ENCODE data around the gene PRRT3.
A peak's percentile ranks its signal among the peaks of the same experiment; 100 is the strongest.
"Not testable (repeated sequence)": the region's sequence is repeated elsewhere in the genome, so short reads cannot be mapped to it uniquely, and the experiment has no call there.

PRRT3 gene

DNA sequence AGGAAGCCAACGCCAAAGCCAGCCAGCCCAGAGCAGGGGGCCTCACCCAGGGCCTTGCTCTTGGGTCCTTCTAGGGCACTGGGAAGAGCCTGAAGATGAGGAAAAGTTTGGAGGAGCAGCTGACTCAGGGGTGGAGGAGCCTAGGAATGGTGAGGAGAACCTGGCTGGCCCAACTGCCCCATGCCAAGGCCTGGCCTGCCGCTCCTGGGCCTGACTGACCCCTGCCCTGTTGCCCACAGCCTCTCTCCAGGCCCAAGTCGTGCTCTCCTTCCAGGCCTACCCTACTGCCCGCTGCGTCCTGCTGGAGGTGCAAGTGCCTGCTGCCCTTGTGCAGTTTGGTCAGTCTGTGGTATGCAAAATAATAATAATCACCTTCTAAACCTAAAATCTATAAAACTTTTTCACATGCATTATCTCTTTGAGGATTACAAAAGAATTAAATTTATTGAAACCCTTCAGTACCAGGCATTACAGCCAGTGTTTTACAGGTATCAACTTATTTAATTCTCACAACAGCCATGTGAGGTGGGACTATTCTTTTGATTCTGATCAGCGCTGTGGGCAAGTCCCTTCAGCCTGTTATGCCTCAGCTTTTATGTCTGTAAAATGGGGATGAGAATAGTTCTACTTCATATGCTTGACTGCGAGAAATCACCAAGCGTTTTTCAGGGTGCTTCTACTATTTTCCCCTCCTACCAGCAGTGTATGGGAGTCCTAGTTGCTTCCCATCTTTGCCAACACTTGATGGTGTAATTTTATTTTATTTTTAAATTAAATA lies 33.8 kb downstream of the PRRT3 start:
- DNase-seq = no peak

DNA sequence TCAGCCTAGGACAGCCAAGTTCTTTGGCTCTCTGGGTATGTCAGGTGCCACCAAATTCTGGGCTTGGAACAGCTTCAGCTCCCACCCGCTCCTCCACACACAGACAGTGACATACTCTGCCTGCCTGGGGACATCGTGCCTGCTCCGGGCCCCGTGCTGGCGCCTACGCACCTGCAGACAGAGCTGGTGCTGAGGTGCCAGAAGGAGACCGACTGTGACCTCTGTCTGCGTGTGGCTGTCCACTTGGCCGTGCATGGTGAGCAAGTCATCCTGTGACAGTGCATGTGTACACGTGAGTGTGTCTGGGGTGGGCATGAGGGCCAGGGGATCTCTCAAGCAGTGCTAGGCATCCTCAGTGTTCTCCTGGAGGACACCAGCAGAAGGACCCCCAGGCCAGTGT lies 34.4 kb downstream of the PRRT3 start:
- no peak for DNase-seq

DNA sequence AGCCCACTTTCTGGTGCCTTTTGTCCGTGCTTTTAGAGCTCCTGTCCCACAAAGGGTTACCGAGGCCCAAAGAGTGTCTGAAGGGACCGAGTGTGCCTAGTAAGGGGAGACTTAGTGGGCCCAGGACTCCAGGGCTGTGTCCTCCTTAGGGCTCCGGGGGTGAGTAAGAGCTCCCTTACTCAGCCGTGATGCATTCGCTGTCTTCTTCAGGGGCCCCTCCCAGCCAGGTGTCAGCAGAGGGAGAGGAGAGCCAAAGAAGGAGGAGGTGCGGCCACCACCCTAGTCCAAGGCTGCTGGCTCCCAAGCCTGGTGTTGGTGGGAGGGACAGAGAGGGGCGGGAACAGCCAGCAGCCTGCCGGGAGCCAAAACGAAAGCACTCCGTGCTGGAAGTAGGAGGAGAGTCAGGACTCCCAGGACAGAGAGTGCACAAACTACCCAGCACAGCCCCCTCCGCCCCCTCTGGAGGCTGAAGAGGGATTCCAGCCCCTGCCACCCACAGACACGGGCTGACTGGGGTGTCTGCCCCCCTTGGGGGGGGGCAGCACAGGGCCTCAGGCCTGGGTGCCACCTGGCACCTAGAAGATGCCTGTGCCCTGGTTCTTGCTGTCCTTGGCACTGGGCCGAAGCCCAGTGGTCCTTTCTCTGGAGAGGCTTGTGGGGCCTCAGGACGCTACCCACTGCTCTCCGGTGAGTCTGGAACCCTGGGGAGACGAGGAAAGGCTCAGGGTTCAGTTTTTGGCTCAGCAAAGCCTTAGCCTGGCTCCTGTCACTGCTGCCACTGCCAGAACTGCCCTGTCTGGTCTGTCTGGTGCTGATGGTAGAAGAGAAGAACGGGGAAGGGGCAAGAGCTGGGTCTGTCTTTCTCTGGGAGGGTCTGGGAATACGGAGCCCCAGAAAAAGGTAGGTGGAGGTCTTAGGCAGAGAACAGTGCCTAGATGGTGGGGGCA lies 35.2 kb downstream of the PRRT3 start, which contains the start of gene IL17RC:
Gene IL17RC, plus strand, starts transcription at position 365 of the 947 bp plus-strand sequence. Its CDS starts 218 bp downstream, at position 583.
- DNase-seq = peak in 43 of 51 donors; percentile 8 to 80 (median 49)

DNA sequence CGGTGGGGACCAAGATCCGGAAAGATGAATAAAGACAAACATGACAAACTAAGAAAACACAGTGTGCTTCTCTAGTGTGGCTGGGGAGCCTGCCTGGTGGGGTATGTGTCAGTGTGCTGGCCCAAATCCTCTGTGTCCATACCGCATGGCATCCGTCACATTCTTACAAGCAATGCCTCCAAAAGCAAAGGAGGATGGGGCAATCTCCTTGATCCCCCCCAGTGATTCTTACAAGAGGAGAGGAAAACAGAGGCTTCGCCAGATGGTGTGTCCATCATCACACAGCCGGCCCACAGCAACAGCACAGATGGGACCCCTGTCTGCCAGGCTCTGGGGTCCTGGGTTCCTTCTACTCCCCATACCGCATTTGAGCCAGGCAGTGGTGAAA lies 35.9 kb downstream of the PRRT3 start:
- DNase-seq = peak in 2 of 51 donors; percentile 34 to 57

DNA sequence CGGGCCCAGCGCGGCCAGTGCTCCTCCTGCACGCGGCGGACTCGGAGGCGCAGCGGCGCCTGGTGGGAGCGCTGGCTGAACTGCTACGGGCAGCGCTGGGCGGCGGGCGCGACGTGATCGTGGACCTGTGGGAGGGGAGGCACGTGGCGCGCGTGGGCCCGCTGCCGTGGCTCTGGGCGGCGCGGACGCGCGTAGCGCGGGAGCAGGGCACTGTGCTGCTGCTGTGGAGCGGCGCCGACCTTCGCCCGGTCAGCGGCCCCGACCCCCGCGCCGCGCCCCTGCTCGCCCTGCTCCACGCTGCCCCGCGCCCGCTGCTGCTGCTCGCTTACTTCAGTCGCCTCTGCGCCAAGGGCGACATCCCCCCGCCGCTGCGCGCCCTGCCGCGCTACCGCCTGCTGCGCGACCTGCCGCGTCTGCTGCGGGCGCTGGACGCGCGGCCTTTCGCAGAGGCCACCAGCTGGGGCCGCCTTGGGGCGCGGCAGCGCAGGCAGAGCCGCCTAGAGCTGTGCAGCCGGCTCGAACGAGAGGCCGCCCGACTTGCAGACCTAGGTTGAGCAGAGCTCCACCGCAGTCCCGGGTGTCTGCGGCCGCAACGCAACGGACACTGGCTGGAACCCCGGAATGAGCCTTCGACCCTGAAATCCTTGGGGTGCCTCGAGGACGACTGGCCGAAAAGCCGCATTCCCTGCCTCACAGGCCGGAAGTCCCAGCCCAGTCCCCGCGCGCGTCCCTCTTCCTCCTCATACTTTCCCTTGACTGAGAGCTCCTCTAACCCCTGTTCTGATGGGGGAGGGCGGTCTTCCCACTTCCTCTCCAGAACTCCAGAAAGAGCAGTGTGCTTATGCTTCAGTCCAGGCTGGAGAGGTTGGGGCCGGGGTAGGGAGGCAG lies 36.7 kb downstream of the PRRT3 start:
- peak in 46 of 51 donors; percentile 11 to 74 (median 50) for DNase-seq

DNA sequence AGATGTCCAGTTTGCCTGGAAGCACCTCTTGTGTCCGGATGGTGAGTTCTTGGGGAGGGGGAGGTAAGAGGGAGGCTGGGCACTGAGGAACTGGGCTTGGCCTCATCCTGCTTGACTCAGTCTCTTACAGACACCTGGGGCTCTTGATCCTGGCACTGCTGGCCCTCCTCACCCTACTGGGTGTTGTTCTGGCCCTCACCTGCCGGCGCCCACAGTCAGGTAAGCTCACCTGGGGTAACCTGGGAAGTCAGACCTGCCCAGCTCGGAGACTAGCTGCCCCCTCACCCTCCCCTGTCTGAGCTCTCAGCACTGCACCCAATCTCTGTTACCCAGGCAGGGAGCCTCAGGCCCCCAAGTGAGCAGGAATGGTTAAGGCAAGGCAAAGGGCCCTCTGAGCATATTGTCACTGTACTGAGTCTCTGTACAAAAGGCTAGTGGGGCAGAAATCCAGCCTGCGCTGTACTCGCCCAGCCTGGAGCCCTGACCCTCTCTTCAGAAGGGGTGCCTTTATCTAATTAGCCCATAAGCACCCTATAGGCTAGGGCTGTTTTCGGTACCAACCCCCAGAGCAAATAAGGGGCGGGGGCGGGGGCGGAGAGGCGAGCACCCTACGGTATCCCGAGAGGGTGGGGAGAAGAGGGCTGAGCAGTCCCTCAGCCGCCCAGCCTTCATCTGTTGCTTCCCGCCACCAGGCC lies 37.5 kb downstream of the PRRT3 start:
- peak in 1 of 51 donors; percentile 41 for DNase-seq

DNA sequence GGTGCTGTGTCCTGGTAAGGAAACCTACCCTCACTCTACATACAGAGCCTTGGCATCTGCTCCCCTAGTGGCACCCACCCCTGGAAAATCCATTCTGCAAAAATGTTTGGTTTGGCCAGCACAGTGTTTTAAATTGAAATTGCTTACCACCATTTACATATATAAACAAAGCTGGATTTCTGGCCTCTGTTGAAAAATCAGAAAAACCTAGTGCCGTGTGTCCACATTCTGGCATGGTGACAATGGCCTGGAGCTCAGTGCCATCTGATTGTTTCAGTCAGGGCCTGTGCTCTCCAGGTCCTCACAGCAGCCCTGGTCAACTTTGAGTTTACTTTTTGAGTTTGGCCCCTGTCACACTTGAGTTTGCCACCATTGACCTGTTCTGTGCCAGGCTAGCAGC lies 38.2 kb downstream of the PRRT3 start:
- DNase-seq = no peak

DNA sequence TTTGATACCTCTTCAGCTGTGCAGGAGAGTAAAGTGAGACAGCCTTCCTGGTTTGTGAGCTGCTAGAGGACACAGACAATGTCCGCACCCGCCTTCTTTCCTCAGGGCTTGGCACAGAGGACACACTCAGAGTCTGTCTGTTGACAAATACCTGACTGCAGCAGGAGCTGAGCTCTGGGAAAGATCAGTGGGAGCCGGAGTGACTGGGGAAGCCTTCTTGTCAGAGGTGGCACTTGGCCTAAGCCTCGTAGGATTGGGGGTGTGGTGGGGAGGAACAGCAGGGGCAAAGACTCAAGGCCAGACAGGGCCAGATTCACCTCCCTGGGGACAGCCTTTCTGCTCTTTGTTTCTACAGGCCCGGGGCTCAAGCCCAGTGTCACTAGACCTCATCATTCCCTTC lies 38.6 kb downstream of the PRRT3 start:
- DNase-seq = no peak

DNA sequence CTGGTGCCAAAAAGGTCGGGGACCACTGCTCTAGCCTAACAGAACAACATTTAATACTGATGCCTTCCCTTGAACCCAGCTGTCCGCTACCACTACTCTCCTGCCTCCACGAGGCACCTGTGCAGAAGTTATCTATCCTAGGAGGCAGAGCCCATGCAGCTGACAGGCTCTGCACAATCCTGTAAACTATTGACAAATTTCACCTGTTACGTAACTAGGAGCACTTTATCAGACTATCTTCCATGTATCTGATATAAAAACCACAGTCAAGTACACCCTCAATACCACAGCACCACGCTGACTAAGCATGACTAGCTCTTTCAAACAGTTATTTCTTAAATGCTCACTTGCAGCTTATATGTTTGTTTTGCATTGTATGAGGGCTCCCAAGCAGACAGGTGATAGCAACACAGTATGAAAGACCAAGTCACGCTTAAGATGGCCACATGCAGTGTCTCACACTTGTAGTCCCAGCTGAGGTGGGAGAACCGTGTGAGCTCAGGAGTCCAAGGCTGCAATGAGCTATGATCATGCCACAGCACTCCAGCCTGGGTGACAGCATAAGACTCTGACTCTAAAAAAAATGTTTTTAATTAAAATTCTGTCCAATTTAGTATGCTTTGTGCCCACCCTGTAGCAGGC lies 39.8 kb downstream of the PRRT3 start:
- no peak for DNase-seq

DNA sequence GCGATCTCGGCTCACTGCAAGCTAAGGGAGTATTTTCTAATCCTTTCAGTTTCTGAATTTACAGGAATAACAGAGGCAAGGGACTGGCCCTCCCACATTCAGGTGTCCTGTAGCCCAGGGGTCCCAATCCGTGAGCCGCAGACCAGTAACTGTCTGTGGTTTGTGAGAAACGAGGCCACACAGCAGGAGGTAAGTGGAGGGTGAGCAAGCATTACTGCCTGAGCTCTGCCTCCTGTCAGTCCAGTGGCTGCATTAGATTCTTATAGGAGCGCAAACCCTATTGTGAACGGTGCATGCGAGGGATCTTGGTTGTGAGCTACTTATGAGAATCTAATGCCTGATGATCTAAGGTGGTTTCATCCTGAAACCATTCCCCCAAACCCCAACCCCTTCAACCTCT lies 40.3 kb downstream of the PRRT3 start:
- DNase-seq = no peak

DNA sequence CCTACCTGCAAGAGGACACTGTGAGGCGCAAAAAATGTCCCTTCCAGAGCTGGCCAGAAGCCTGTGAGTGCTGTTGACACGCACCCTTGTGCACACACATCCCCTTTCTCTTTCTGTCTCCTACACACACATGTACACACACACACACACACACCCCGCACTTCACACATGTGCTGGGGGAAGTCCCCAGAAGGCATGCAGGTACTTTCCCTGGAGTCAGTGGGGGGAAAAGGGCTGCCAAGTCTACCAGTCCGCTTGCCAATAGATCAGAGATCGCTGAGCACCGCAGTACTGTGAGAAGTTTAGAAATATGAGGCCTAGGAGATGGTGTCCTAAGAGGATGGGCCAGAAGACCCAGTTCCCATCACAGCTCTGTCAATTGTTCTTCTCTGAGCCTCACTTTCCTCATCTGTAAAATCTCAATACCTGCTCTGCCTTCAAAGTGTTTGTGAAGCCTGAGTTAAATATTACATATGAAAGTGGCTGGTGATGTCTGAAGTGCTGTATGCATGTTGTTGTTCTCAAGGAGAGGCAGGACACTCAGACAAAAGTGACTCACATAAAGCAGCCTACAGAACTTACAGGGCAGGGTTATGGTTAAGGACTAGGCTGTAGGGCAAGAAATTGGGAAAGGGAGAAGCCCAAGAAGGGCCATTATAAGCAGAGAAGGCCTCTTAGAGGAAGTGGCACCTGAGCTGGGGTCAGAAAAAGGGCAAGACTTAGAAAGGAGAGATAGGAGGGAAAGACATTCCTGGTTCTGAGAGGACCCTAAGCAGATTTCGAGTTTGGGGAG lies 42.8 kb downstream of the PRRT3 start:
- DNase-seq = no peak

DNA sequence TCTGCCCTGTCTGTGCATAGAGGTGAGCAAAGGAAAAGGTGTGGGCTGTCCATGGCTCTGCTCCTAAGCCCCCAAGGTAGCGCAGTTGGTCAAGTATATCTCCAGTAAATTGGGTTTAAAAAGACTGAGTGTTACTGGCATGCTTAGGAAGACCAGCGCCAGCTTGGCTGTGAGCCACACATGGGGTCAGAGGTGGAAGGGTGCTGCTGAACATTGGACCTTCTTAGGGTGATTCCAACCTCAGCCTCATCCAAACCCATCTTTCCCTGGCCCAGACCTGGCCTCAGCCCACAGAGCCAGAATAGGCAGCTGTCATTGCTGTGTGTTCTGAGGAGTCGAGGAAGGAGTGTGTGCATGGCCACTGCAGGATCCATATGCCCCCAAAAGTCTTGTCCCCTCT lies 43.9 kb downstream of the PRRT3 start:
- no peak for DNase-seq

DNA sequence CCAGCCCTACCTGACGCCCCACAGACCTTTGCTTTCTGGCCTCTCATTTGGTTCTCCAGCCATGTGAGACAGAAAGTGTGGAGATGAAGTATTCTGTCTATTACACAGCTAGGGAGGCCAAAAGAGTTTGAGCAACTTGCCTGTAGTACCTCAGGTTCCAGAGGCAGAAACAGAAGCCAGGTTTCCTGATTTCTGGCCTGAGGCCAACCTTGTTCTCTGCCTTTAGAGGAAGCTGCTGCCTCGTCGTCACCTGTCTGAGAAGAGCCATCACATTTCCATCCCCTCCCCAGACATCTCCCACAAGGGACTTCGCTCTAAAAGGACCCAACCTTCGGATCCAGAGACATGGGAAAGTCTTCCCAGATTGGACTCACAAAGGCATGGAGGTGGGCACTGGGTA lies 45.7 kb downstream of the PRRT3 start:
- no peak for DNase-seq

DNA sequence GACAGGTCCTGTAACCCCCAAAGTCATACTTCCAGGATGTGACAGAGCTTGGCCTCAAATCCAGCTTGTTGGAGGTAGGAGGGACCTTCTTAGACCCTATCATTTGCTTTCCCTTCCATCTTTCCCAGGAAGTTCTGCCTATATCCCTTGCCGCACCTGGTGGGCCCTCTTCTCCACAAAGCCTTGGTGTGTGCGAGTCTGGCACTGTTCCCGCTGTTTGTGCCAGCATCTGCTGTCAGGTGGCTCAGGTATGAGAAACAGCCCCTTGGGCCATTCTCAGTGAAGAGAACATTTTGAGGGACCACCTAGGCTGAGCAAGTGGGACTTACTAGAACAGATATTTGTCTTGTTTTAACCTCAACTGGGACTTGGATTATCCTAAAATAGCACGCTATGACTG lies 48.3 kb downstream of the PRRT3 start:
- DNase-seq = no peak

DNA sequence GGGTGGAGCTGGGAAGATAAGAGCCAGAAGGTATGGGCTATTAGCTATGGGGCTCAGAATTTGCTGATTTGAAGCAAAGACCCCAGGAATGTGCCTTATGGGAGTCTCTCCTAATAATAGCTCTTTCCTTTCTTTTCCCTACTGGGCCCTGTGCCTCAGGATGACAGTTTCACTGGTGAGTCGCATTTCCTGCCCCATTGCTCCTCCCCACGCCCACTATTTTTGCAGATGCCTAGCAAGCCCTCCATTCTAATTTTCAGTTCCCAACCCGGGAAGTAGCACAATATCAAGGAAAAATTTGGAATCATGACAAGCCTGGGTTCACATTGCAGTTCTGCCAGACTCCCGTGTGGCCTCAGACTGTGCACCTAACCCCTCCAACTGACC lies 49.0 kb downstream of the PRRT3 start:
- peak in 1 of 51 donors; percentile 29 for DNase-seq

DNA sequence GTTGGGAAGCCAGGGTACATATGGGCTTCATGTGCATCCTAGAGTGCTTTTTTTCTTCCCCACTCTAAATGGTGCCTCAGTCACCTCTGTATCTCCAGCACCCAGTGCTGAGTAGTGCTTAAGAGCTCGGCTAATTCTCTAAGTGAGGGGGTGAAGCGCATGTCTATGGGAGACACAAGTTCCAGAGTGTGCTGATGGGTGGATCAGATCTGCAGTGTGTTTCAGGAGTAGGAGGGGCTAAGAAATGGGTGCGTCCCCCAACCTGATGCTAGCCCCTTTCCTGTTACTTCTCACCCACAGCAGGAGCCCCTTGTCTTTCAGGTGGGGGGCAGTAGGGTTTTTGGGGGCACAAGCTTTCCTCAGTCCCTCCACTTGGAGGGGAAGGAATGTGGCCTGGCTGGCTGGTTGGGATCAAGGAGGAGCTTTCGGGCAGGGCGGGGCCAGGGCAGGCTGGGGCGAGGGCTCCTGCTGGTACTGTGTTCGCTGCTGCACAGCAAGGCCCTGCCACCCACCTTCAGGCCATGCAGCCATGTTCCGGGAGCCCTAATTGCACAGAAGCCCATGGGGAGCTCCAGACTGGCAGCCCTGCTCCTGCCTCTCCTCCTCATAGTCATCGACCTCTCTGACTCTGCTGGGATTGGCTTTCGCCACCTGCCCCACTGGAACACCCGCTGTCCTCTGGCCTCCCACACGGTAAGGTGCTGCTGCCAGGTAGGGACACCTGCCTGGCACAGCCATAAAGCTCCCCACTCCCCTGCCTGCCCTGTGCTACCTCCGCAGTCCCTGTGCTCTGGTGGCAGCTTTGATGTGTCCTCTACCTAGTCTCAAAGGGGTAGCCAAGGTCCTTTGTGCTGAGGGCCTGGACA lies 49.6 kb downstream of the PRRT3 start, which contains the start of gene IL17RE:
Gene IL17RE, plus strand, starts transcription at position 477 of the 866 bp plus-strand sequence. Its CDS starts 85 bp downstream, at position 562.
- DNase-seq = peak in 1 of 51 donors; percentile 11

DNA sequence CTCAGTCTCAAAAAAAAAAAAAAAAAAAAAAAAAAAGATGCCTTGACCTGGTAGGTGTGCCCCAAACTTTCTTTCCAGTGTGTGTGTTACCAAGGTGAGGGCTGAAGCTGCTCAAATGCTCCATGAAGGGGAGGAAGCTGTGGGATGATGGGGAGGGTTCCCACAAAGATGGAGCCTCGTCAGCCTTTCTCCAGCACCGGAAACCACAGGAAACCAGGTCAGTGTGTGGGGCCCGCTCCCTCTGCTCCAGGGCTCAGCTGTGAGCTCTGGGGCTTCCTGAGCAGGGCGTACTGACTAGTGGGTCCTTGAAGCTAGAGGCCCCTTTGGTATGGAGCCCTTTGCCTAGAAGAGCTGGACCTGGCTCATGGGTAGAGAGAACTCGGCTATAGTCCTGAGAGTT lies 50.2 kb downstream of the PRRT3 start:
- no peak for DNase-seq

DNA sequence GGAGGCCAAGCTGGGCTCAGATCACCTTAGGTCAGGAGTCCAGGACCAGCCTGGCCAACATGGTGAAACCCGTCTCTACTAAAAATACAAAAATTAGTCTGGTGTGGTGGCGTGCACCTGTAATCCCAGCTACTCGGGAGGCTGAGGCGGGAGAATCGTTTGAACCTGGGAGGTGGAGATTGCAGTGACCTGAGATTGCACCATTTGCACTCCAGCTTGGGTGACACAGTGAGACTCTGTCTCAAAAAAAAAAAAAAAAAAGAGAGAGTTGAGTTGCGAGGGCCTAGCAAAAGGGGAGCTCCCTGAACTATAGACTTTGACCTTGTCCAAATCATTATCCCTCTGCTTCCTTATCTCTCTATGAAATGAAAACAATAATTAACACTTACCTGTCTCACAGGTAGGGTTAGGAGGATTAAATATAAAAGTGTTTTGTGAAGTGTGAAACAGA lies 51.2 kb downstream of the PRRT3 start:
- not testable (repeated sequence) for DNase-seq

Data from hypothalamus (tissue), 51 donors.